ENCODE measurements around the gene CDK4. TPM values are rescaled to one million over a fixed set of nuclear protein-coding genes. Genes with fewer than 3 reads are reported as not detected.

The CDK4 gene
- total and polyA plus RNA-seq, 4 donors: 28.1 to 69.1 (median 38.2) TPM

DNA sequence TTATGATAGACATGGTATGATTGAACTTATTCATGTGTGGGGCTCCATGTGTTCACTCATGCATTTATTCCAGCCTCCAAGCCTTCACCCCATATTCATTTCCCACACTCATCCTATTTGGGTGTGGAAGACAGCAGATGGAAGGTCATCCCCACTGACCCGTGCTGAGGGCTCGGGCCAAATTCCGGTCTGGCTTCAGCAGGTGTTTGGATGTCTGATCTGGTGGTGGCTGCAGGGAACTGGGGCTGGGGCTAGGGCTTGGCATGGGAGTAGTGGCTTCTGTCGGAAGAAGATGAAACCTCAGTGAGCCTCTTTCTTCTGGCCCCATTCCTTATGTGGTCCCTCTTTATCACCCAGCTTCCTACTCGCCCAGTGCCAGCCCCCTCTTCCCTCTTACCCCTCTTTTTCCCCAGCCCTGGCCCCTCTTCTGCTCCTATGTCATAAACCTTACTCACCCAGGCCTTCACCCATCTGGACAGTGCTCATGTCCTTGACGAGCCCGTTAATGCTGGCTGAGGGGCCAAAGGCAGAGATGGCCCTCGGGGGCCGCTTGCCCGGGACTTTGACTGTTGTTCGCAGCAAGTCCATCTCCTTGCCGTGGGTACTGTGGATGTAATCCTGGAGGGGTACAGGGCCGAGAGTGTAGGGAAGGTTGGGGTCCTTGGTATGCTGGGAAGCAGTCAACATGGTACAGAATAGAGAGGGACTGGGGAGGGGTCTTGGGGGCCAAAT, 21.6 kb downstream of the CDK4 start (continued):
- TF ChIP-seq, protein P1, sequence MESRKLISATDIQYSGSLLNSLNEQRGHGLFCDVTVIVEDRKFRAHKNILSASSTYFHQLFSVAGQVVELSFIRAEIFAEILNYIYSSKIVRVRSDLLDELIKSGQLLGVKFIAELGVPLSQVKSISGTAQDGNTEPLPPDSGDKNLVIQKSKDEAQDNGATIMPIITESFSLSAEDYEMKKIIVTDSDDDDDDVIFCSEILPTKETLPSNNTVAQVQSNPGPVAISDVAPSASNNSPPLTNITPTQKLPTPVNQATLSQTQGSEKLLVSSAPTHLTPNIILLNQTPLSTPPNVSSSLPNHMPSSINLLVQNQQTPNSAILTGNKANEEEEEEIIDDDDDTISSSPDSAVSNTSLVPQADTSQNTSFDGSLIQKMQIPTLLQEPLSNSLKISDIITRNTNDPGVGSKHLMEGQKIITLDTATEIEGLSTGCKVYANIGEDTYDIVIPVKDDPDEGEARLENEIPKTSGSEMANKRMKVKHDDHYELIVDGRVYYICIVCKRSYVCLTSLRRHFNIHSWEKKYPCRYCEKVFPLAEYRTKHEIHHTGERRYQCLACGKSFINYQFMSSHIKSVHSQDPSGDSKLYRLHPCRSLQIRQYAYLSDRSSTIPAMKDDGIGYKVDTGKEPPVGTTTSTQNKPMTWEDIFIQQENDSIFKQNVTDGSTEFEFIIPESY (IDR thresholded peaks at IDR 0.05): no peak
- TF ChIP-seq TAF1 (conservative IDR thresholded peaks at IDR 0.05): no peak
- TF ChIP-seq, protein P2, sequence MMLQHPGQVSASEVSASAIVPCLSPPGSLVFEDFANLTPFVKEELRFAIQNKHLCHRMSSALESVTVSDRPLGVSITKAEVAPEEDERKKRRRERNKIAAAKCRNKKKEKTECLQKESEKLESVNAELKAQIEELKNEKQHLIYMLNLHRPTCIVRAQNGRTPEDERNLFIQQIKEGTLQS (IDR thresholded peaks at IDR 0.05): no peak
- no peak for TF ChIP-seq NR2F2 (IDR thresholded peaks at IDR 0.05)
- no peak for TF ChIP-seq HNF4G (IDR thresholded peaks at IDR 0.05)

DNA sequence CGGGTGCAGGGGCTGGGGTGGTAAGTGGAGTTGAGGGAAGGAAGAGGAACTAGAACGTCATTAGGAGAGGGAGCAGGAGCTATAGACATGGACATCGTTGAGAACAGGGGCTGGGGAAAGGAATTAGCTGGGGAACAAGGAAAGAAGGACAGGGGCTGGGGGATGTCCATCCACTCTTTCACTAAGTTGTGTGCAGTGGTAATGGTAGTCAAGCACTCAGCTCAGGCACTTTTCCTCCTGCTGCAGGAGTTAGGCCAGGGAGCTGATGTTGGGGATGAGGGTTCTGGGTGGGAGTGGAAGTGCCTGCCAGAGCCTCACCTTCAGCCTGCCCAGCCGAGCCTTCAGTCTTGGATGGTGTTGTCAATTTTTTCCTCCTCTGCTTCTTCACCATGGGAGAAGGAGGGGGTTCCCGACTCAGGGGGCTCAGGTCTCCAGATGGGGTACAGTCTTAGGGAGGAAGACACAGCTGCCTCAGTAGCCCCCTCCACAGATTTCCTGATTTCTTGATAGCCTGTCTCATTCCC, 22.7 kb downstream of the CDK4 start:
- 58% methylated on average over 5 of the region's 5 CpGs for WGBS
- TF ChIP-seq HNF4G (IDR thresholded peaks at IDR 0.05) (no peak), FOXA1 (IDR thresholded peaks at IDR 0.05) (no peak), FOXA2 (IDR thresholded peaks at IDR 0.05) (no peak), NR2F2 (IDR thresholded peaks at IDR 0.05) (no peak), SP1 (IDR thresholded peaks at IDR 0.05) (no peak), JUND (IDR thresholded peaks at IDR 0.05) (no peak), TAF1 (conservative IDR thresholded peaks at IDR 0.05) (no peak), HNF4A (conservative IDR thresholded peaks at IDR 0.05) (no peak), RAD21 (IDR thresholded peaks at IDR 0.05) (no peak), RXRA (IDR thresholded peaks at IDR 0.05) (no peak)
- TF ChIP-seq, protein P3, sequence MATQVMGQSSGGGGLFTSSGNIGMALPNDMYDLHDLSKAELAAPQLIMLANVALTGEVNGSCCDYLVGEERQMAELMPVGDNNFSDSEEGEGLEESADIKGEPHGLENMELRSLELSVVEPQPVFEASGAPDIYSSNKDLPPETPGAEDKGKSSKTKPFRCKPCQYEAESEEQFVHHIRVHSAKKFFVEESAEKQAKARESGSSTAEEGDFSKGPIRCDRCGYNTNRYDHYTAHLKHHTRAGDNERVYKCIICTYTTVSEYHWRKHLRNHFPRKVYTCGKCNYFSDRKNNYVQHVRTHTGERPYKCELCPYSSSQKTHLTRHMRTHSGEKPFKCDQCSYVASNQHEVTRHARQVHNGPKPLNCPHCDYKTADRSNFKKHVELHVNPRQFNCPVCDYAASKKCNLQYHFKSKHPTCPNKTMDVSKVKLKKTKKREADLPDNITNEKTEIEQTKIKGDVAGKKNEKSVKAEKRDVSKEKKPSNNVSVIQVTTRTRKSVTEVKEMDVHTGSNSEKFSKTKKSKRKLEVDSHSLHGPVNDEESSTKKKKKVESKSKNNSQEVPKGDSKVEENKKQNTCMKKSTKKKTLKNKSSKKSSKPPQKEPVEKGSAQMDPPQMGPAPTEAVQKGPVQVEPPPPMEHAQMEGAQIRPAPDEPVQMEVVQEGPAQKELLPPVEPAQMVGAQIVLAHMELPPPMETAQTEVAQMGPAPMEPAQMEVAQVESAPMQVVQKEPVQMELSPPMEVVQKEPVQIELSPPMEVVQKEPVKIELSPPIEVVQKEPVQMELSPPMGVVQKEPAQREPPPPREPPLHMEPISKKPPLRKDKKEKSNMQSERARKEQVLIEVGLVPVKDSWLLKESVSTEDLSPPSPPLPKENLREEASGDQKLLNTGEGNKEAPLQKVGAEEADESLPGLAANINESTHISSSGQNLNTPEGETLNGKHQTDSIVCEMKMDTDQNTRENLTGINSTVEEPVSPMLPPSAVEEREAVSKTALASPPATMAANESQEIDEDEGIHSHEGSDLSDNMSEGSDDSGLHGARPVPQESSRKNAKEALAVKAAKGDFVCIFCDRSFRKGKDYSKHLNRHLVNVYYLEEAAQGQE (IDR thresholded peaks at IDR 0.05): no peak
- TF ChIP-seq, protein P1 (IDR thresholded peaks at IDR 0.05): no peak
- TF ChIP-seq, protein P4, sequence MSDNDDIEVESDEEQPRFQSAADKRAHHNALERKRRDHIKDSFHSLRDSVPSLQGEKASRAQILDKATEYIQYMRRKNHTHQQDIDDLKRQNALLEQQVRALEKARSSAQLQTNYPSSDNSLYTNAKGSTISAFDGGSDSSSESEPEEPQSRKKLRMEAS (IDR thresholded peaks at IDR 0.05): no peak
- TF ChIP-seq, protein P5, sequence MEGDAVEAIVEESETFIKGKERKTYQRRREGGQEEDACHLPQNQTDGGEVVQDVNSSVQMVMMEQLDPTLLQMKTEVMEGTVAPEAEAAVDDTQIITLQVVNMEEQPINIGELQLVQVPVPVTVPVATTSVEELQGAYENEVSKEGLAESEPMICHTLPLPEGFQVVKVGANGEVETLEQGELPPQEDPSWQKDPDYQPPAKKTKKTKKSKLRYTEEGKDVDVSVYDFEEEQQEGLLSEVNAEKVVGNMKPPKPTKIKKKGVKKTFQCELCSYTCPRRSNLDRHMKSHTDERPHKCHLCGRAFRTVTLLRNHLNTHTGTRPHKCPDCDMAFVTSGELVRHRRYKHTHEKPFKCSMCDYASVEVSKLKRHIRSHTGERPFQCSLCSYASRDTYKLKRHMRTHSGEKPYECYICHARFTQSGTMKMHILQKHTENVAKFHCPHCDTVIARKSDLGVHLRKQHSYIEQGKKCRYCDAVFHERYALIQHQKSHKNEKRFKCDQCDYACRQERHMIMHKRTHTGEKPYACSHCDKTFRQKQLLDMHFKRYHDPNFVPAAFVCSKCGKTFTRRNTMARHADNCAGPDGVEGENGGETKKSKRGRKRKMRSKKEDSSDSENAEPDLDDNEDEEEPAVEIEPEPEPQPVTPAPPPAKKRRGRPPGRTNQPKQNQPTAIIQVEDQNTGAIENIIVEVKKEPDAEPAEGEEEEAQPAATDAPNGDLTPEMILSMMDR (IDR thresholded peaks at IDR 0.05; ENCODE audit: low read depth, low read length, missing input control): no peak
- no peak for DNase-seq (ENCODE audit: low spot score)
- Histone ChIP-seq H3K36me3 (ENCODE audit: control insufficient read depth in 4 of 4, insufficient read depth in 3 of 4, low read depth in 1 of 4, low read length in 3 of 4) (no peaks in the 10 kb centered on the region), H3K27ac (ENCODE audit: low read depth in 1 of 2, low read length in 2 of 2) (no peak overlapping the region), H3K4me3 (ENCODE audit: low read depth in 1 of 3, low read length in 3 of 3) (no peak overlapping the region), H3K9me3 (ENCODE audit: control insufficient read depth in 4 of 4, low read length in 3 of 4) (no peaks in the 10 kb centered on the region), H3K9ac (ENCODE audit: low read depth in 1 of 2, low read length in 2 of 2) (no peak overlapping the region), H3K27me3 (ENCODE audit: control insufficient read depth in 4 of 4, insufficient read depth in 4 of 4, low read length in 3 of 4) (no peaks in the 10 kb centered on the region), H3K4me1 (ENCODE audit: control insufficient read depth in 4 of 4, insufficient read depth in 4 of 4, low read length in 3 of 4) (peaks cover 0 to 14% (median 9%) of the 10 kb centered on the region in 4 donors)
